ENCODE measurements around the gene NEAT1. TPM values are rescaled to one million over a fixed set of nuclear protein-coding genes. Genes with fewer than 3 reads are reported as not detected.

Gene NEAT1
- total and polyA plus RNA-seq, 9 of the 15 experiments (the other 6 are each of a cell fraction or from before 2014, with no cell fraction given) = 20.1 to 389 (median 62.8) TPM

DNA sequence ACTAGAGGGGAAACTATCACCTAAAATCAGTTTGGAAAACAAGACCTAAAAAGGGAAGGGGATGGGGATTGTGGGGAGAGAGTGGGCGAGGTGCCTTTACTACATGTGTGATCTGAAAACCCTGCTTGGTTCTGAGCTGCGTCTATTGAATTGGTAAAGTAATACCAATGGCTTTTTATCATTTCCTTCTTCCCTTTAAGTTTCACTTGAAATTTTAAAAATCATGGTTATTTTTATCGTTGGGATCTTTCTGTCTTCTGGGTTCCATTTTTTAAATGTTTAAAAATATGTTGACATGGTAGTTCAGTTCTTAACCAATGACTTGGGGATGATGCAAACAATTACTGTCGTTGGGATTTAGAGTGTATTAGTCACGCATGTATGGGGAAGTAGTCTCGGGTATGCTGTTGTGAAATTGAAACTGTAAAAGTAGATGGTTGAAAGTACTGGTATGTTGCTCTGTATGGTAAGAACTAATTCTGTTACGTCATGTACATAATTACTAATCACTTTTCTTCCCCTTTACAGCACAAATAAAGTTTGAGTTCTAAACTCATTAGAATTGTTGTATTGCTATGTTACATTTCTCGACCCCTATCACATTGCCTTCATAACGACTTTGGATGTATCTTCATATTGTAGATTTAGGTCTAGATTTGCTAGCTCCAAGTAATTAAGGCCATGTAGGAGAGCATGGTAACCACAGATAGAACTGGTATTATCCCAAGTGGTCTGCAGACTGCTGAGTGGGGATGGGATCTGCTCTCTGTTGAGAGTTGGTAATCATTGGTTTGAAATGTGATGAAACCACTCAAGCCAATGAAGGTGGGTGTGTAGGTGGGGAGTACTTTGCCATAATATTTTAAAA, 3.6 kb downstream of the NEAT1 start (continued):
- no peak for TF ChIP-seq PHF20 (IDR thresholded peaks at IDR 0.05; ENCODE audit: partially characterized antibody)
- TF ChIP-seq KDM2B (CRISPR knock-in tag; IDR thresholded peaks at IDR 0.05) = no peak
- no peak for TF ChIP-seq FOSL1 (tag; conservative IDR thresholded peaks at IDR 0.05)
- TF ChIP-seq HMG20B (CRISPR knock-in tag; IDR thresholded peaks at IDR 0.05) = no peak
- TF ChIP-seq, protein P1, sequence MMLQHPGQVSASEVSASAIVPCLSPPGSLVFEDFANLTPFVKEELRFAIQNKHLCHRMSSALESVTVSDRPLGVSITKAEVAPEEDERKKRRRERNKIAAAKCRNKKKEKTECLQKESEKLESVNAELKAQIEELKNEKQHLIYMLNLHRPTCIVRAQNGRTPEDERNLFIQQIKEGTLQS (IDR thresholded peaks at IDR 0.05) = peak; percentile 90
- TF ChIP-seq, protein P1 (CRISPR knock-in tag; conservative IDR thresholded peaks at IDR 0.05) = peak; percentile 89
- TF ChIP-seq SETDB1 (IDR thresholded peaks at IDR 0.05; ENCODE audit: low read length) = no peak
- 0 out of 2 replicates have a peak, but pooled peaks have one; percentile 32 for TF ChIP-seq ZNF431 (CRISPR knock-in tag; IDR thresholded peaks at IDR 0.05)
- TF ChIP-seq STAT5A (IDR thresholded peaks at IDR 0.05; ENCODE audit: borderline replicate concordance, low read length) = no peak; the same call in 1 of the 2 replicates
- no peak for TF ChIP-seq ZNF354B (CRISPR knock-in tag; IDR thresholded peaks at IDR 0.05)
- no peak for TF ChIP-seq POLR3G (IDR thresholded peaks at IDR 0.05; ENCODE audit: extremely low read depth, insufficient read length, insufficient replicate concordance)
- TF ChIP-seq, protein P2, sequence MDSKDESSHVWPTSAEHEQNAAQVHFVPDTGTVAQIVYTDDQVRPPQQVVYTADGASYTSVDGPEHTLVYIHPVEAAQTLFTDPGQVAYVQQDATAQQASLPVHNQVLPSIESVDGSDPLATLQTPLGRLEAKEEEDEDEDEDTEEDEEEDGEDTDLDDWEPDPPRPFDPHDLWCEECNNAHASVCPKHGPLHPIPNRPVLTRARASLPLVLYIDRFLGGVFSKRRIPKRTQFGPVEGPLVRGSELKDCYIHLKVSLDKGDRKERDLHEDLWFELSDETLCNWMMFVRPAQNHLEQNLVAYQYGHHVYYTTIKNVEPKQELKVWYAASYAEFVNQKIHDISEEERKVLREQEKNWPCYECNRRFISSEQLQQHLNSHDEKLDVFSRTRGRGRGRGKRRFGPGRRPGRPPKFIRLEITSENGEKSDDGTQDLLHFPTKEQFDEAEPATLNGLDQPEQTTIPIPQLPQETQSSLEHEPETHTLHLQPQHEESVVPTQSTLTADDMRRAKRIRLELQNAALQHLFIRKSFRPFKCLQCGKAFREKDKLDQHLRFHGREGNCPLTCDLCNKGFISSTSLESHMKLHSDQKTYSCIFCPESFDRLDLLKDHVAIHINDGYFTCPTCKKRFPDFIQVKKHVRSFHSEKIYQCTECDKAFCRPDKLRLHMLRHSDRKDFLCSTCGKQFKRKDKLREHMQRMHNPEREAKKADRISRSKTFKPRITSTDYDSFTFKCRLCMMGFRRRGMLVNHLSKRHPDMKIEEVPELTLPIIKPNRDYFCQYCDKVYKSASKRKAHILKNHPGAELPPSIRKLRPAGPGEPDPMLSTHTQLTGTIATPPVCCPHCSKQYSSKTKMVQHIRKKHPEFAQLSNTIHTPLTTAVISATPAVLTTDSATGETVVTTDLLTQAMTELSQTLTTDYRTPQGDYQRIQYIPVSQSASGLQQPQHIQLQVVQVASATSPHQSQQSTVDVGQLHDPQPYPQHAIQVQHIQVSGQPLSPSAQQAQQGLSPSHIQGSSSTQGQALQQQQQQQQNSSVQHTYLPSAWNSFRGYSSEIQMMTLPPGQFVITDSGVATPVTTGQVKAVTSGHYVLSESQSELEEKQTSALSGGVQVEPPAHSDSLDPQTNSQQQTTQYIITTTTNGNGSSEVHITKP (IDR thresholded peaks at IDR 0.05; ENCODE audit: partially characterized antibody) = no peak
- no peak for TF ChIP-seq L3MBTL2 (IDR thresholded peaks at IDR 0.05)
- no peak for TF ChIP-seq ATF1 (CRISPR knock-in tag; IDR thresholded peaks at IDR 0.05)
- TF ChIP-seq ATF1 (tag; IDR thresholded peaks at IDR 0.05) = peak; percentile 78
- no peak; a peak in 1 of 3 replicates for TF ChIP-seq CBX3 (IDR thresholded peaks at IDR 0.05; ENCODE audit: borderline replicate concordance in 1 of 2, low read length in 2 of 2)
- TF ChIP-seq HDAC2 (IDR thresholded peaks at IDR 0.05) = no peak

Data from K562 (cell line).